Aorta (tissue), 5 donors: Measurements from ENCODE around the gene DSE. TPM values are rescaled to one million over a fixed set of nuclear protein-coding genes. Genes with fewer than 3 reads are reported as not detected.

Source experiments
- ATAC-seq: fragments of 200-7000 bp; cut with Tn5 transposase; one replicate; pipeline ENCODE4 v1.9.1; 2022; ENCODE audit warnings: moderate library complexity; ENCODE audit not compliant: low FRiP score
- DNase-seq, 2 donors: peaks; one replicate each; pipeline ENCODE4 v3.0.0-alpha.2; 2020
- H3K27ac ChIP-seq, 2 donors: one replicate each; pipeline ENCODE4 v1.5.1; 2013; ENCODE audit warnings: low read length in 2 of 2, mild to moderate bottlenecking in 2 of 2, moderate library complexity in 2 of 2, control low read depth in 1 of 2, inconsistent platforms in 1 of 2, low read depth in 1 of 2
- H3K27me3 ChIP-seq, 2 donors: one replicate each; pipeline ENCODE4 v1.6.1; 2013; ENCODE audit warnings: control low read depth in 1 of 2, low read length in 1 of 2, mild to moderate bottlenecking in 1 of 2, moderate library complexity in 1 of 2; ENCODE audit not compliant: insufficient read depth in 2 of 2, control insufficient read depth in 1 of 2
- H3K36me3 ChIP-seq, 2 donors: one replicate each; pipeline ENCODE4 v1.6.1; 2013; ENCODE audit warnings: control low read depth in 1 of 2, low read length in 1 of 2, mild to moderate bottlenecking in 1 of 2; ENCODE audit not compliant: insufficient read depth in 2 of 2, control insufficient read depth in 1 of 2
- H3K4me1 ChIP-seq, 2 donors: one replicate each; pipeline ENCODE4 v1.6.1; 2013; ENCODE audit warnings: low read length in 2 of 2, control low read depth in 1 of 2, mild to moderate bottlenecking in 1 of 2, moderate library complexity in 1 of 2; ENCODE audit not compliant: insufficient read depth in 2 of 2, control insufficient read depth in 1 of 2
- H3K4me3 ChIP-seq, 2 donors: one replicate each; pipeline ENCODE4 v1.5.1; 2013; ENCODE audit warnings: low read length in 2 of 2, control low read depth in 1 of 2, mild to moderate bottlenecking in 1 of 2
- H3K9me3 ChIP-seq: one replicate; pipeline ENCODE4 v1.6.1; 2013; ENCODE audit warnings: mild to moderate bottlenecking, low read length; ENCODE audit not compliant: control insufficient read depth
- WGBS, 2 donors: extraction: QIAGEN DNeasy Blood & Tissue Kit; methylation state at CpG; one replicate each; pipeline ENCODE4 v1.1.7; 2013; 5-methylcytosine and 5-hydroxymethylcytosine counted together
- intact Hi-C, 2 donors: fragments of 100-400 bp; cut with DNase I; formaldehyde crosslinking; loops; one replicate each; pipeline versions ENCODE4 v1.14.2 to v1.15.0; 2022
- polyA plus RNA-seq, 2 donors: library from polyadenylated mRNA; stranded (reverse); fragments of 200-250 nt; gene quantifications; one replicate each; pipeline ENCODE4 v1.2.3, GENCODE V29; 2013
- total RNA-seq, 2 donors: library from RNA; stranded (reverse); fragmentation: NEBNext Ultra II Directional; extraction: Animal tissue kit (Norgen Biotek cat#: 25700); gene quantifications; one replicate each; pipeline ENCODE4 v1.2.1, GENCODE V29; 2021
- donor health status: healthy with polysubstance abuse.
- donor health status: Bipolar disorder and iron deficiency.
- donor health status: DM: no; HTN: no; CAD: no.
- donor health status: DM: no; HTN: no; CAD: no.
- donor health status: DM: yes; HTN: yes; CAD: no.

The DSE gene
- total and polyA plus RNA-seq, 4 donors = 8.5 to 96.7 (median 32.9) TPM

GRCh38 chr6:116467096-116467495 lies 96.3 kb downstream of the DSE start:
- Histone ChIP-seq H3K36me3 (no peaks in the 10 kb centered on the region), H3K4me1 (no peaks in the 10 kb centered on the region), H3K27me3 (no peaks in the 10 kb centered on the region), H3K27ac (no peak overlapping the region), H3K4me3 (no peak overlapping the region), H3K9me3 (no peaks in the 10 kb centered on the region)
- DNase-seq (no peak), ATAC-seq (no peak)
- 96 to 100% methylated on average over 1 of the region's 1 CpG for WGBS, 2 donors
- intact Hi-C loops = no loop called here

GRCh38 chr6:116467514-116467913 lies 96.8 kb downstream of the DSE start:
- H3K27ac ChIP-seq = no peak overlapping the region
- H3K36me3 ChIP-seq = no peaks in the 10 kb centered on the region
- ATAC-seq (no peak), DNase-seq (no peak)
- no peaks in the 10 kb centered on the region for H3K4me1 ChIP-seq
- intact Hi-C loops = no loop called here
- H3K9me3 ChIP-seq = no peaks in the 10 kb centered on the region
- no peaks in the 10 kb centered on the region for H3K27me3 ChIP-seq
- no peak overlapping the region for H3K4me3 ChIP-seq

- Histone ChIP-seq H3K4me1 (no peaks in the 10 kb centered on the region), H3K36me3 (no peaks in the 10 kb centered on the region), H3K9me3 (no peaks in the 10 kb centered on the region), H3K27me3 (no peaks in the 10 kb centered on the region), H3K4me3 (no peak overlapping the region), H3K27ac (no peak overlapping the region)
- DNase-seq (no peak), ATAC-seq (no peak)
- intact Hi-C loops = no loop called here
- 30 to 53% methylated on average over 1 of the region's 1 CpG for WGBS, 2 donors
These were observed 97.5 kb downstream of the DSE start for GRCh38 chr6:116468293-116468692.

GRCh38 chr6:116471531-116471930 lies 100.8 kb downstream of the DSE start:
- H3K4me1 ChIP-seq = no peaks in the 10 kb centered on the region
- no peaks in the 10 kb centered on the region for H3K9me3 ChIP-seq
- H3K27me3 ChIP-seq = no peaks in the 10 kb centered on the region
- WGBS, 2 donors = 93 to 98% methylated on average over 1 of the region's 1 CpG
- no peaks in the 10 kb centered on the region for H3K36me3 ChIP-seq
- no peak overlapping the region for H3K27ac ChIP-seq
- no peak for DNase-seq
- no peak overlapping the region for H3K4me3 ChIP-seq
- intact Hi-C loops = no loop called here
- no peak for ATAC-seq

GRCh38 chr6:116472706-116473105 lies 102.0 kb downstream of the DSE start:
- H3K27me3 ChIP-seq = no peaks in the 10 kb centered on the region
- H3K4me3 ChIP-seq = no peak overlapping the region
- H3K27ac ChIP-seq = no peak overlapping the region
- 34 to 50% methylated on average over 3 of the region's 3 CpGs for WGBS, 2 donors
- H3K36me3 ChIP-seq = no peaks in the 10 kb centered on the region
- intact Hi-C loops = no loop called here
- no peaks in the 10 kb centered on the region for H3K4me1 ChIP-seq
- DNase-seq = no peak
- no peaks in the 10 kb centered on the region for H3K9me3 ChIP-seq
- ATAC-seq = no peak

- Histone ChIP-seq H3K4me3 (no peak overlapping the region), H3K4me1 (no peaks in the 10 kb centered on the region), H3K27me3 (no peaks in the 10 kb centered on the region), H3K36me3 (no peaks in the 10 kb centered on the region), H3K27ac (no peak overlapping the region), H3K9me3 (no peaks in the 10 kb centered on the region)
- ATAC-seq = no peak
- intact Hi-C loops = no loop called here
- no peak for DNase-seq
- WGBS, 2 donors = 68 to 87% methylated on average over 1 of the region's 1 CpG
These were observed 104.4 kb downstream of the DSE start for GRCh38 chr6:116475141-116475540.

GRCh38 chr6:116476002-116476678 lies 105.4 kb downstream of the DSE start:
- WGBS, 2 donors = 74 to 77% methylated on average over 5 of the region's 5 CpGs

GRCh38 chr6:116482780-116483179 lies 112.0 kb downstream of the DSE start:
- intact Hi-C loops = no loop called here
- Histone ChIP-seq H3K36me3 (no peaks in the 10 kb centered on the region), H3K4me3 (no peak overlapping the region), H3K4me1 (no peaks in the 10 kb centered on the region), H3K9me3 (no peaks in the 10 kb centered on the region), H3K27me3 (no peaks in the 10 kb centered on the region), H3K27ac (no peak overlapping the region)
- DNase-seq = no peak
- ATAC-seq = no peak
- 78 to 86% methylated on average over 1 of the region's 1 CpG for WGBS, 2 donors

More at GRCh38 chr6:116476002-116476678, 105.4 kb downstream of the DSE start:
- intact Hi-C loops = no loop called here
- Histone ChIP-seq H3K4me1 (no peaks in the 10 kb centered on the region), H3K27ac (no peak overlapping the region), H3K9me3 (no peaks in the 10 kb centered on the region), H3K36me3 (no peaks in the 10 kb centered on the region), H3K4me3 (no peak overlapping the region), H3K27me3 (no peaks in the 10 kb centered on the region)
- ATAC-seq (no peak), DNase-seq (no peak)

- ATAC-seq (no peak), DNase-seq (no peak)
- H3K36me3 ChIP-seq = no peaks in the 10 kb centered on the region
- H3K4me3 ChIP-seq = no peak overlapping the region
- H3K4me1 ChIP-seq = no peaks in the 10 kb centered on the region
- intact Hi-C loops = no loop called here
- H3K27me3 ChIP-seq = no peaks in the 10 kb centered on the region
- H3K9me3 ChIP-seq = no peaks in the 10 kb centered on the region
- 83% methylated on average over 2 of the region's 2 CpGs for WGBS, 2 donors
- H3K27ac ChIP-seq = no peak overlapping the region
These were observed 112.9 kb downstream of the DSE start for GRCh38 chr6:116483616-116484015.
